T-helper 1 cell (primary cell): ENCODE data around the gene CFL1.

Experiments used
- DNase-seq, 5 donors: peaks; one replicate each; pipeline ENCODE4 v3.0.0-alpha.2; 2012 to 2020

CFL1 gene

GRCh38 chr11:65869643-65870306, 11.8 kb upstream of the CFL1 start:
- DNase-seq, result no peak

- no peak for DNase-seq
These were observed 10.9 kb upstream of the CFL1 start for GRCh38 chr11:65868907-65869306.

- DNase-seq, result no peak
These were observed 10.2 kb upstream of the CFL1 start for GRCh38 chr11:65868076-65868667.

GRCh38 chr11:65867284-65868071, 9.5 kb upstream of the CFL1 start:
- DNase-seq, result no peak

GRCh38 chr11:65866509-65867283, 8.7 kb upstream of the CFL1 start:
- DNase-seq, result no peak

- DNase-seq, result no peak
These were observed 7.7 kb upstream of the CFL1 start for GRCh38 chr11:65865550-65866172.

- no peak for DNase-seq
These were observed 6.9 kb upstream of the CFL1 start for GRCh38 chr11:65864706-65865471.

GRCh38 chr11:65863889-65864705, 6.1 kb upstream of the CFL1 start:
- DNase-seq, result no peak

GRCh38 chr11:65862941-65863888, 5.2 kb upstream of the CFL1 start:
- no peak for DNase-seq

- DNase-seq, result no peak
These were observed 4.3 kb upstream of the CFL1 start for GRCh38 chr11:65862191-65862735.

GRCh38 chr11:65861533-65862183, 3.7 kb upstream of the CFL1 start:
- no peak for DNase-seq

GRCh38 chr11:65861165-65861505, 3.2 kb upstream of the CFL1 start:
- no peak for DNase-seq

- peak; percentile 86 to 96 (median 92) for DNase-seq
These were observed 2.5 kb upstream of the CFL1 start, which contains the start of gene MUS81 for GRCh38 chr11:65860278-65861164. Gene MUS81, plus strand, starts transcription at chr11:65860433. Its CDS starts 321 bp downstream, at chr11:65860754.

- no peak for DNase-seq
These were observed 1.9 kb upstream of the CFL1 start for GRCh38 chr11:65859812-65860277.

- DNase-seq, result peak; percentile 94 to 99 (median 94)
These were observed 1.3 kb upstream of the CFL1 start for GRCh38 chr11:65859095-65859811.

- no peak for DNase-seq
These were observed 704 bp upstream of the CFL1 start for GRCh38 chr11:65858681-65859087.

- DNase-seq, result peak; percentile 41 to 73 (median 60)
These were observed 504 bp downstream of the CFL1 start for GRCh38 chr11:65857500-65857852.
